ENCODE measurements around the gene OR4D10. TPM values are rescaled to one million over a fixed set of nuclear protein-coding genes. Genes with fewer than 3 reads are reported as not detected.

OR4D10 gene
- total RNA-seq, result not detected
- long read RNA-seq, result 0 reads

DNA sequence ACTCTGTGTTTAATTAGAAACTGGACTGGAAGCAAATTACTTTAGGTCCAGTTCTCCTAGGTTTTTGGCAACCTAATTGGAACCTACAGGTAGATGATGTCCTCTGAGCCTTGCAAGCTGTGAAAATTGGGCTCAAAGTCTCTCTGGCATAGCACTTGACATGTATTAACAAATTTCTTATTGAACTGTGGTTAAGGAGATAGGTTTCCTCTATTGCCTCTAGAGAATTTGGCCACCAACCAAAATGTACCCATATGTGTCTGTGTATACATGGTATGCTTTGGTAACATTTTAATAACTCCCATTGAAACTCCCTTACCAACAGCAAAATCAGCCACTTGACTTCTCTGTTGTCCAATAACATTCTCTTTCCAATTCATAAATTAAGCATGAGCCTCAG is at the start of gene OR4D10:
TSS of gene OR4D10 (plus strand) at position 301 of the 400 bp plus-strand sequence. CDS start 4,115 bp downstream, outside the sequence.
- ATAC-seq, result no peak
- TF ChIP-seq, protein P1, sequence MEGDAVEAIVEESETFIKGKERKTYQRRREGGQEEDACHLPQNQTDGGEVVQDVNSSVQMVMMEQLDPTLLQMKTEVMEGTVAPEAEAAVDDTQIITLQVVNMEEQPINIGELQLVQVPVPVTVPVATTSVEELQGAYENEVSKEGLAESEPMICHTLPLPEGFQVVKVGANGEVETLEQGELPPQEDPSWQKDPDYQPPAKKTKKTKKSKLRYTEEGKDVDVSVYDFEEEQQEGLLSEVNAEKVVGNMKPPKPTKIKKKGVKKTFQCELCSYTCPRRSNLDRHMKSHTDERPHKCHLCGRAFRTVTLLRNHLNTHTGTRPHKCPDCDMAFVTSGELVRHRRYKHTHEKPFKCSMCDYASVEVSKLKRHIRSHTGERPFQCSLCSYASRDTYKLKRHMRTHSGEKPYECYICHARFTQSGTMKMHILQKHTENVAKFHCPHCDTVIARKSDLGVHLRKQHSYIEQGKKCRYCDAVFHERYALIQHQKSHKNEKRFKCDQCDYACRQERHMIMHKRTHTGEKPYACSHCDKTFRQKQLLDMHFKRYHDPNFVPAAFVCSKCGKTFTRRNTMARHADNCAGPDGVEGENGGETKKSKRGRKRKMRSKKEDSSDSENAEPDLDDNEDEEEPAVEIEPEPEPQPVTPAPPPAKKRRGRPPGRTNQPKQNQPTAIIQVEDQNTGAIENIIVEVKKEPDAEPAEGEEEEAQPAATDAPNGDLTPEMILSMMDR (IDR thresholded peaks at IDR 0.05), result no peak
- TF ChIP-seq POLR2A (IDR thresholded peaks at IDR 0.05), result no peak
- no peaks in the 10 kb centered on the region for H3K4me1 ChIP-seq

DNA sequence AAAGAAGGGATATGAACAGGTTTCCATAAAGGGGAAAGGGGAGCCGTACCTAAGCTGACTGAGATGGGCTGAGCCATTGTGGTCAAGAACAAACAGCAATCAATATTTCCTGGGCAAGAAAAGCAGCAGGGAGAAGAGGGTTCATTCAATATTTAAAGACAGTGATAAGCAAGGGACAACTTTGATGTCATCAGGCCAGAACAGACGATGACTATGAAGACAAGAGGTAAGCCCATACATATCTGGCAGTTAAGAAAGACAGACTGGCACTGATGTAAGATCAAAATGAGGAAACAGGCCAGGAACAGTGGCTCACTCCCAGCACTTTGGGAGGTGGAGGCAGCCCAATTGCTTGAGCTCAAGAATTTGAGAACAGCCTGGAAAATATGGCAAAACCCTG is 49.3 kb upstream of the OR4D10 start:
- WGBS (ENCODE audit: insufficient coverage, low coverage, low lambda C conversion rate, missing lambda C conversion rate), result 39% methylated on average over 2 of the region's 2 CpGs
- DNase-seq, result no peak
- Histone ChIP-seq H3K4me3 (no peak overlapping the region), H3K36me3 (no peaks in the 10 kb centered on the region), H3K9me3 (no peaks in the 10 kb centered on the region), H3K27ac (no peak overlapping the region), H3K27me3 (no peaks in the 10 kb centered on the region), H3K4me1 (no peaks in the 10 kb centered on the region)
- no peak for TF ChIP-seq POLR2A (IDR thresholded peaks at IDR 0.05)
- TF ChIP-seq, protein P1 (IDR thresholded peaks at IDR 0.05), result no peak
- peak in 3 of 4 donors; percentile 19 to 59 (median 51) for ATAC-seq
- intact Hi-C loops (cut with DNase I), result no loop called here

More for the DNA sequence above, at the start of gene OR4D10:
- intact Hi-C loops (cut with DNase I), result no loop called here
- H3K27me3 ChIP-seq, result no peaks in the 10 kb centered on the region
- no peak for DNase-seq
- H3K27ac ChIP-seq, result no peak within 1 kb of the TSS
- no peak within 1 kb of the TSS for H3K4me3 ChIP-seq
- no peaks in the 10 kb centered on the region for H3K9me3 ChIP-seq
- no peaks in the 10 kb centered on the region for H3K36me3 ChIP-seq

DNA sequence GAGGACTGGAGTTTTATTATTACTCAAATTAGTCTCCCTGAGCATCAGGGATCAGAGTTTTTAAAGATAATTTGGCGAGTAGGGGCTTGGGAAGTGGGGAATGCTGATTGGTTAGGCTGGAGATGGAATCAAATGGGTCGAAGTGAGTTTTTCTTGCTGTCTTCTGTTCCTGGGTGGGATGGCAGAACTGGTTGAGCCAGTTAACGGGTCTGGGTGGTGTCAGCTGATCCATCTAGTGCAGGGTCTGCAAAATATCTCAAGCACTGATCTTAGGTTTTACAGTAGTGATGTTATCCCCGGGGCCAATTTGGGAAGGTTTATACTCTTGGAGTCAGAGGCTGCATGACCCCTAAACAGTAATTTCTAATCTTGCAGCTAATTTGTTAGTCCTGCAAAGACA is 48.0 kb upstream of the OR4D10 start:
- H3K27me3 ChIP-seq, result no peaks in the 10 kb centered on the region
- H3K27ac ChIP-seq, result no peak overlapping the region
- ATAC-seq (no peak), DNase-seq (no peak)
- no peaks in the 10 kb centered on the region for H3K9me3 ChIP-seq
- intact Hi-C loops (cut with DNase I), result loop anchor here in 1 of 2 donors (5.0 kb wide), 1 partner anchor 163 kb away; no protein-coding TSS in a partner anchor
- TF ChIP-seq, protein P1 (IDR thresholded peaks at IDR 0.05), result no peak
- TF ChIP-seq POLR2A (IDR thresholded peaks at IDR 0.05), result no peak
- no peaks in the 10 kb centered on the region for H3K36me3 ChIP-seq
- 69% methylated on average over 4 of the region's 4 CpGs for WGBS (ENCODE audit: insufficient coverage, low coverage, low lambda C conversion rate, missing lambda C conversion rate)
- H3K4me3 ChIP-seq, result no peak overlapping the region
- H3K4me1 ChIP-seq, result no peaks in the 10 kb centered on the region

DNA sequence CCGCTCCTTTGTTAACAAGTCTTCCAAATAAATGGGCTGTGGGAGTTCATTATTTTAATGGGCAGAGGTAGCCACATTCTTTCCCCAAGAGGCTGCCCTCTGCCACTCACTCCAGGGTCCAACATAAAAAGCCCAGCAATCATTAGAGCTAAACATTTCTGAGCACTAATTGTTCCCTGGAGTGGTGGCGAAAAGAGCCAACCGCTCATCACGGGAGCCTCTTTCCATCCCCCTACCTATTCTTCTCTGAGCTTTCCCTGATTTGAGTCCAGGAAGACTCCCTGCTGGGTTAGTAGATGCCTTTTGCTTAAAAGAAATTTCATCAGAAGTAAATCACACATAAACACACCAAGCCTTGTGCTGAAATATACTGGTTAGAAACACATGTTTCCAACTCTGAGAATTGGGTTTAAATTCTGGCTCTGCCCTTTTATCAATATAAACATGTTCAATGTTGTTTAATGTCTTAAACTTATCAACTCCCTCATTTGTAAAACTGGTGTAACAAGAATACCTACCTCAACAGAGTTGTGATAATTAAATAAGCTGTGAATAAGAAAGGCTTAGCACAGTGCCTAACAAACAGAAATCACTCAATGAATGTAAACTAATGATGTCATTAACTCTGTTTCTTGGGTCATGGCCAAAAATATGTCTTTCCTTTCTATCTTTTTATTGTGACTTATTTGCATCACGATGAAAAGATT is 46.6 kb upstream of the OR4D10 start, which contains the start of gene OR5A2:
TSS of gene OR5A2 (minus strand) at position 53 of the 707 bp plus-strand sequence. CDS start 3,460 bp downstream, outside the sequence.
- H3K9me3 ChIP-seq, result no peaks in the 10 kb centered on the region
- TF ChIP-seq, protein P1 (IDR thresholded peaks at IDR 0.05), result no peak
- TF ChIP-seq POLR2A (IDR thresholded peaks at IDR 0.05), result no peak
- intact Hi-C loops (cut with DNase I), result loop anchor here in 1 of 2 donors (5.0 kb wide), 1 partner anchor 164 kb away; no protein-coding TSS in a partner anchor
- no peaks in the 10 kb centered on the region for H3K4me1 ChIP-seq
- WGBS (ENCODE audit: insufficient coverage, low coverage, low lambda C conversion rate, missing lambda C conversion rate), result 88% methylated on average over 5 of the region's 5 CpGs
- no peak within 1 kb of the TSS for H3K27ac ChIP-seq
- ATAC-seq, result peak in 1 of 4 donors; percentile 13
- H3K27me3 ChIP-seq, result no peaks in the 10 kb centered on the region
- H3K4me3 ChIP-seq, result no peak within 1 kb of the TSS
- DNase-seq, result no peak
- no peaks in the 10 kb centered on the region for H3K36me3 ChIP-seq

Measured in right lobe of liver (tissue), 6 donors.